Stimulated activated CD4-positive, alpha-beta T cell treated with anti-CD3 and anti-CD28 coated beads, Interleukin-15, amount 100 ng/mL, for 24 hours (primary cell): ENCODE results near the gene KXD1.
"Not testable (repeated sequence)": the region's sequence is repeated elsewhere in the genome, so short reads cannot be mapped to it uniquely, and the experiment has no call there.

ENCODE experiments used
- DNase-seq: peaks from one replicate; pipeline ENCODE4 v3.0.0-alpha.2; 2020

KXD1 gene

GRCh38 chr19:18537431-18537830 is 20.2 kb upstream of the KXD1 start:
- DNase-seq: no peak

DNA sequence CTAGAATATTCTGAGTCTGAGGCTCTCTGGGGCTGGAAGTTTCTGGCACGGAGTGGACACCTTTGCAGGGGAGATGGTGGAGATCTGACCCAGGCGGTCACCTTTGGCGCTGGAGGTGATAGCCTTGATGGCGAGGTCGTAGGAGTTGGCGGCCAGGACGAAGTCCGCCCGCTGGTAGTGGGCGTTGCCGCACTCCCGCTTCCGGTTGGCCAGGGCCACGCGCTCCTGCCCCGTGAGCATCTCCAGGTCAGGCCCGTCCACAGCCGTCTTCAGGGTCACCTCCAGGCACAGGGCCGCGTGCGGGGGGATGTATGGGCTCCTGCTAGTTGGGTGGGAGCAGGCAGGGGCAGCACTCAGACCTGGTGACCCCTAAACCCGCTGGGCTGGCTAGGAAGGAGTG is 19.6 kb upstream of the KXD1 start:
- DNase-seq: no peak

DNA sequence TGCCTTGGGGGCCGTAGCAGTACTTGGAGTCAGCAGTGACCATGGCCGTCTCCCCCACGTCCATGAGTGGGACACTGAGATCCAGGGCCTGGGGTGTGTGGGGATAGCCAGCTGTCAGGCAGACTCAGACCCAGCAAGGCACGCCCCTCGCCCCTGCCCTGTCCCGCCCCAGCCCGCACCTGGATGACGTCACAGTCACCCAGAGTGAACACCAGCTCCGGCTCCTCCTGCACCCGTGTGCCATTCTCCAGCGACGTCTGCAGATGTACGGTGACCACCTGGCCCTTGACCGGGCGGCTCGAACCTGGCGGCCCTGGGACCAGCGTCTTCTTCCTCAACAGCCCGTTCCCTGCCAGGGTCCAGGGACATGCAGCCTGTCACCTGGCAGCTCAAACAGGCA is 18.3 kb upstream of the KXD1 start:
- no peak for DNase-seq

DNA sequence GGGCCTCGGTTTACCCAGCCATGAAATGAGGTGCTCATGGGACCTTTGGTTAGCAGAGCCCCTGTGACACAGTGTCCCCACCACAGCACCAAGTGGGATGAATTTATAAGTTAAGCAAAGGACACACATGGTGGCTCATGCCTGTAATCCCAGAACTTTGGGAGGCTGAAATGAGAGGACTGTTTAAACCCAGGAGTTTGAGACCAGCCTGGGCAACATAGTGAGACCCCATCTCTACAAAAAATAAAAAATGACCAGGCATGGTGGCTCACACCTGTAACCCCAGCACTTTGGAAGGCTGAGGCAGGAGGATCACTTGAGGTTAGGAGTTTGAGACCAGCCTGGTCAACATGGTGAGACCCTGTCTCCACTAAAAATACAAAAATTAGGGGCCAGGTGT is 17.5 kb upstream of the KXD1 start:
- DNase-seq: not testable (repeated sequence)

- peak; percentile 41 for DNase-seq
Observed at GRCh38 chr19:18541258-18541991, 16.2 kb upstream of the KXD1 start.

DNA sequence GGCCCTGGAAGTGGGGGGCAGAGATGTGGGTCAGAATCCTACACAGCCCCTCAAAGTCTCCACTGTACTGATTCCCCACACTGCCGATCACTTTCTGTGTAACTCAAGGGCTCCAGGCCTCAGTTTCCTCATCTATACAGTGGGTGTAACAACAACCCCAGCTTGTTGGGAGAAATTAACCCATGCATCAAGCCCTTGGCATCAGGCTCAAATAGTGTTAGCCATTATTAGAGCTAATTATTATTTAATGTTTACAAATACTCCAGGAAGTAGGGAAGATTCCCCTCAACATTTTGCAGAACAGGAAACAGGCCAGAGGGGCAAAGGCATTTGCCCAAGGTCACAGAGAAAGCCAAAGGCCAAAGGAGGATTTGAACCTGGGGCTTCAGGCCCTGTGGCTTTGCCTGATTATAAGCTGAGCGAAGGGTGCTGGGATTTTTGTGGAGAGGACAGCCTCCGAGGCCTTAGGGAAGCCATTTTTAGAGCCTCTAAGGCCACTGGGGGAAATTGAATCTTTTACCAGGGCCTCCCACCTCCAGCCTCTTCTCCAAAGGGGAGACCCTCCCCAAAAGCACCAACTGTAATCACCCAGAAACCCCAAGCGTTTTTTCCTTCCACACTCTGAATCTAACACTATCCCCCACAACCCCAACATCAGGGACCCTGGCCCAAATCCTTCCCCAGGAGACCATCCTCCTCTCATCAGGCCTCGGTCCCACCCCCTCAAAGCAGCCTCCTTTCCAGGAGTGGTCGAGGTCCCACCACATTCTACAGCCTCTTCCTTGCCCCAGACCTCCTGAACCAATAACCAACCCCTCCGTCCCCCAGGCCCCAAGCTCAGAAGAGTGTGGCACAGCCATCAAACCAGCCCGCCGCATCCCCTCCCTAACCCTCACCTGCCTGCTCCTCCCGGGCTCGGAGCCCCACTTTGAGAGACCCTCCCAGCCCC is 15.4 kb upstream of the KXD1 start:
- peak; percentile 29 for DNase-seq

DNA sequence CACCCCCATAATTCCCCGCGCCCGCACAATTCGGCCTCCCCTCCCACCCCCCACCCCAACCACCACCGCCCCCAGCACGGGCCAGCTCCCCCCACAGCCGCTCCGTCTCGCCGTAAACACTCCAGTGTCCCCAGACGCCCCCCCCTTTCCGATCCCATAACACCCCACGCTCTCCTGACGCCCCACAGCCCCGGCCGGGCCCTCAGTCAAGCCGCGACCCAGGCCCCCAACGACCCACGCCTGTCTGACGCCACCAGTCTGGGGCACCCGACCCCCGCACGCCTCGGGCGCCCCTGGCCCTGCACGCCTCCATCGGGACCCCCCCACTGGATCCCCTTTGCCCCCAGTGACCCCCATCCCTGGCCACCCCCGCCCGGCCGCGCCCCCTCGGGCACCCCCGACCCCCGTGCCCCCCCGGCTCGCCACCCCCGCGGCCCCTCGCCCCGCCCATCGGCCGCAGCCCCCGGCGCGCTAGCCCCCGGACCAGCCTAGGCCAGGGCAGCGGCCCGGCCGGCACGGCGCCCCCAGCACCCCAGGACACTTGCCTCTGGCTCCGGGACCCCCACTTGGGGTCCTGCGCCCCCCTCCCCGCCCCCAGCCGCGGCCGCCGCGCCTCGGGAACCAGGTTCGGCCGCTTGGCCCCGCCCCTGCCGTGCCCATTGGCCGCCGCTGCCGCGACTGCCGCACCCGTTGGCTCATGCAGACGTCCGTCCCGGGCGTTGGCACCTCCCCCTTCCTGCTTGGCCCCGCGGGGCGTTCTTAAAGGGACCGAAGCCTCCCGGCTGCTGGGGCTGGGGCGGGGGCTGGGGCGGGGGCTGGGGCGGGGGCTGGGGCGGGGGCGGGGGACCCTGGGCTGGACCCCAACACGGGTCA is 14.5 kb upstream of the KXD1 start, which contains the start of gene FKBP8:
Gene FKBP8 (minus strand): TSS at position 633 of the 873 bp plus-strand sequence. CDS start 1,603 bp downstream, outside the sequence.
- peak; percentile 98 for DNase-seq

- DNase-seq: peak; percentile 84
Observed at GRCh38 chr19:18543814-18544475, 13.7 kb upstream of the KXD1 start.

DNA sequence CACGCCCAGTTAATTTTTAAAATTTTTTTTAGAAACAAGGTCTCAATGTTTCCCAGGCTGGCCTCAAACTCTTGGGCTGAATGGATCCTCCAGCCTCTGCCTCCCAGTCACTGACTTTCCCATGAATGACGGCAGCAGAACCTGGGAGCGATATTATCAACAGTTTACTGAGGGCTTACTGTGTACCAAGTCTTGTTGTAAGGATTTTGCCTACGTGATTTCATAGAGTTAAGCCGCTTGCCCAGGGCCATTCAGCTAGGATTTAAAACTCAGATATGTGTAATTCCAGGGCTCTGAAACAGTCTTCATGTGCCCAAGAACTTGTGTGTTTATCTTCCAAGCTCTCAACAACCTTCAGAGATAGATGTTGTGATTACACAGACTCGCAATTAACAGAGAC is 6.0 kb upstream of the KXD1 start:
- DNase-seq: no peak

DNA sequence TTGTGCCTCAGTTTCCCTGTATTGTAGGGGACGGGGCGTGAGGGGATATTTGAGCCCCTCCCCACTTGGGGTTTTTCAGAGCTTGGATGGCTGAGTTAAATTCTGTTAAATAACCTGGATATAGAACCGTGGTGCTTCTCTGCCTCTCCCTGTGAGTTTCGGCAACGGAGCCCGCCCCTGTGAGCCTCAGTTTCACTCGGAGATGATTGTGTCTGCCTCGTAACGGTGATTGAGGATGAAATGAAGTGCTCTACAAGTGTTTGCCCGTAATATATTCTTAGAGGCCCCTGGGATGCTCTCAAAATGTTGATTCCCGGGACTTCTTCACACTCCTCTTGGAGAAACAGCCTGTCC is 509 bp downstream of the KXD1 start:
- no peak for DNase-seq

- no peak for DNase-seq
Observed at GRCh38 chr19:18558604-18559003, 934 bp downstream of the KXD1 start.

GRCh38 chr19:18559685-18560084 is 2.0 kb downstream of the KXD1 start:
- DNase-seq: no peak

- no peak for DNase-seq
Observed at GRCh38 chr19:18562086-18562485, 4.4 kb downstream of the KXD1 start.

DNA sequence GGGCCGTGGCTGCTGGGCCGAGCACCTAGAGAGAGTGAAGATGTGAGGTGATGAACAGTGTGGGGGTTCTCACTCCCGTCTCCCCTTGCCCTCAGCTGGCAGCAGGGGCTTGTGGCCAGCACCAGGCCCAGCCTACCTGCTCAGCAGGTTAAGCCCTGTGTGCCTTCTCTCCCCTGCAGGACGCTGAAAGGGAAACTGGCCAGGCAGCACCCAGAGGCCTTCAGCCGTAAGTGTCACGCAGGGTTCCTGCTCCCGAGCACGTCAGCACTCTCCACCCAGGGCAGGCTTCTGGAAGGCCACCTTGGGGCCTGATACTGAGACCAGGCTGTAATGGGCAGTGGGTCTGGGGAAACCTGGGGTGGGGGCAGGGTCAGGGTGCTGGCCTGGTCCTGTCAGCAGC is 9.3 kb downstream of the KXD1 start:
- DNase-seq: no peak

- DNase-seq: no peak
Observed at GRCh38 chr19:18568367-18568766, 10.7 kb downstream of the KXD1 start.

DNA sequence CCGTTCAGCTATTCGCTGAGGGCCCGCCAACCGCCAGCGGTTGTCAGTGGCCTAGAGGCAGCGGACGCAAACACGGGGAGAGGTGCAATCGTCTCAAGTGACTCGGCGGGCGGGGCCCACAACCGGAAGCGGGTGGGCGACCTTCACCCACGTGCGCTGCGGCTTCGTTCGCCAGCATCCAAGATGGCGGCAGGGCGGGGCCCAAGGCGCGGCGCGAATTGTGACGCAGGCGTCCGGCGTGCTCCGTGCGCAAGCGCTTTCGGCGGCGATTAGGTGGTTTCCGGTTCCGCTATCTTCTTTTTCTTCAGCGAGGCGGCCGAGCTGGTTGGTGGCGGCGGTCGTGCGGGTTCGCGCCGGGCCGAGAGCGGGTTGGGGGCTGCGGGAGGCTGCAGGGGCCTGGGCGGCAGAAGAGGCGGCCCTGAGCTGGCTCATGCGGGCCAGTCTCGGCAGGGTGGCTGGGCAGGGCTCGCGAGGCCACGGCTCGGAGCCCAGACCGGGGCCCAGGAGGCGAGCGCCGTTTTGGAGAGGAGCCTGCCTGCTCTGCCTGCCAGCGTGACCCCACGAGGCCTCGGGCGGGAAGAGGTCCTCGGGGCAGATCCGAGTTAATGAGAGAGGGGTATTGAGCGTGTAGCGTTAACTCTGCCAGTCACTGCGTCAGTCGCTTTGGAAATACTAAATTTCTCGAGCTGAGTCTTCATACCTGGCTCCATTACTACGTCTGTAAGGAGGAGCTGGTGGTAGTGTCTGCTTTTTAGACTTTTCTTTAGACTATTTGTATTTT is 14.1 kb downstream of the KXD1 start, which contains the start of gene UBA52:
Gene UBA52 (plus strand): TSS at position 294 of the 781 bp plus-strand sequence. CDS start 1,444 bp downstream, outside the sequence.
- peak; percentile 99 for DNase-seq

DNA sequence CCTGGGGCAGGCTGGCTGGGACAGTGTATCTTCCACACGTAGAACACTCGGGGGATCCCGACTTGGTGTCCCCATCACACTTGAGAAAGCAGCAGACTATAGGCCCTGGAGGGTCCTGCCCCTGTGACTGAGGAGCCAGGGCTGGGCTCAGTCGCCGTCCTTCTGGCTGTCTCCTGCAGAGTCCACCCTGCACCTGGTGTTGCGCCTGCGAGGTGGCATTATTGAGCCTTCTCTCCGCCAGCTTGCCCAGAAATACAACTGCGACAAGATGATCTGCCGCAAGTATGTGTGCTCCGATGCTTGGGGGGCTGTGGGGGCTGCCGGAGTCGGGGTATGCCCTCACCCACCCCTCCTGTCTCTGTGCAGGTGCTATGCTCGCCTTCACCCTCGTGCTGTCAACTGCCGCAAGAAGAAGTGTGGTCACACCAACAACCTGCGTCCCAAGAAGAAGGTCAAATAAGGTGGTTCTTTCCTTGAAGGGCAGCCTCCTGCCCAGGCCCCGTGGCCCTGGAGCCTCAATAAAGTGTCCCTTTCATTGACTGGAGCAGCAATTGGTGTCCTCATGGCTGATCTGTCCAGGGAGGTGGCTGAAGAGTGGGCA is 17.1 kb downstream of the KXD1 start:
- no peak for DNase-seq

DNA sequence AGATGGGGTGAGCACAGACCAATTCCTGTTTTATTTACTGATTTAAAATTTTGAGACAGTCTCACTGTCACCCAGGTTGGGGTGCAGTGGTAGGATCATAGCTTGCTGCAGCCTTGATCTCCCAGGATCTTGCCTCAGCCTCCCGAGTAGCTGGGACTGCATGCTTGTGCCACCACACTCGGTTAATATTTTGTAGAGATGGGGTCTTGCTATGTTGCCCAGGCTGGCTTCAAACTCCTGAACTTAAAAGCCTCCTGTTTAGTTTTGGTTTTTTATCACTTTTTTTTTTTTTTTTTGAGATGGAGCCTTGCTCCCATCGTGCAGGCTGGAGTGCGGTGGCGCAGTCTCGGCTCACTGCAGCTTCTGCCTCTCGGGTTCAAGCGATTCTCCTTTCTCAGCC is 18.7 kb downstream of the KXD1 start:
- DNase-seq: no peak

- no peak for DNase-seq
Observed at GRCh38 chr19:18577365-18577914, 19.8 kb downstream of the KXD1 start.

DNA sequence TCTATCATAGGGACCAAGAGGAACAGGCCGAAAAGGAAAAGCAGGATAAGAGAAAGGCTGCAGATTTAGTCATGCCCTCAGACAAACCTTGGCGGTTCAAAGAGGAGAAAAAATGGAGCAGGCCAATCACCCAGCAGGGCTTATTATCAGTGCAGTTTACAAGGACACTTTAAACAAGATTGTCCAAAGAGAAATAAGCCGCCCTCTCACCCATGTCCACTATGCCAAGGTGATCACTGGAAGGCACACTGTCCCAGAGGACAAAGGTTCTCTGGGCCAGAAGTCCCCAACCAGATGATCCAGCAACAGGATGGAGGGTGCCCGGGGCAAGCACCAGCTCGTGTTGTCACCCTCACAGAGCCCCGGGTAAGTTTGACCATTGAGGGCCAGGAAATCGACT is 22.6 kb downstream of the KXD1 start:
- DNase-seq: no peak

DNA sequence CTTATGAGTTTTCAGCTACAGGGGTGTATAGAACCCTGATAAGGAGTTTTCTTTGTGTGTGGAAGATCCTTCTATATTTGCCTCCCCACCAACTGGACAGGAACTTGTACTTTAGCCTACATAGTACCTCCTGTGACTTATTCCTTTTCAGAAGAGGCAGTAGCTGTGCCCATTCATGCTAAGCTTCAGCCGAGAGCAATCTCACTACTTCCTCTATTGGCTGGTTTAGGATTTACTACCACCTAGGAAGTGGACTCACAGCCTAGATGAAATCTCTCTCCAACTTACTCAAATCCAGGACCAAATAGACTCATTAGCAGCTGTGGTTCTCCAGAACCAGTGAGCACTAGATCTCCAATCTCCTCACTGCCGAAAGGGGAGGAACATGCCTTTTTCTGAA is 28.6 kb downstream of the KXD1 start:
- no peak for DNase-seq
